Colonic mucosa (tissue), 4 donors: ENCODE data around the gene MMADHC. TPM values are rescaled to one million over a fixed set of nuclear protein-coding genes. Genes with fewer than 3 reads are reported as not detected.

ENCODE experiments used
- DNase-seq: peaks from one replicate; pipeline ENCODE4 v3.0.0-alpha.2; 2020
- H3K27ac ChIP-seq: fragments of 200-600 bp; one replicate; pipeline ENCODE4 v1.8.0; 2021
- H3K27me3 ChIP-seq: fragments of 200-600 bp; one replicate; pipeline ENCODE4 v1.8.0; 2021
- H3K36me3 ChIP-seq: fragments of 200-600 bp; one replicate; pipeline ENCODE4 v1.8.0; 2021
- H3K4me1 ChIP-seq: fragments of 200-600 bp; one replicate; pipeline ENCODE4 v1.8.0; 2021; ENCODE audit warnings: mild to moderate bottlenecking
- H3K4me3 ChIP-seq: fragments of 200-600 bp; one replicate; pipeline ENCODE4 v1.8.0; 2021
- H3K9ac ChIP-seq, 2 donors: one replicate each; pipeline ENCODE4 v1.7.0; 2013; ENCODE audit warnings: control low read depth in 2 of 2, low read depth in 2 of 2, low read length in 2 of 2
- H3K9me3 ChIP-seq: fragments of 200-600 bp; one replicate; pipeline ENCODE4 v1.8.0; 2021
- CTCF ChIP-seq: fragments of 200-600 bp; IDR thresholded peaks from one replicate; pipeline ENCODE4 v1.8.0; 2022; ENCODE audit warnings: antibody characterized with exemption, mild to moderate bottlenecking
- intact Hi-C: fragments of 100-400 bp; cut with DNase I; formaldehyde crosslinking; loops from one replicate; pipeline ENCODE4 v1.14.1; 2022
- total RNA-seq, 2 donors: library from RNA; stranded (reverse); fragmentation: NEBNext Ultra II Directional in 1 of 2; extraction: Animal tissue kit (Norgen Biotek cat#: 25700) in 1 of 2; gene quantifications; one replicate each; pipeline ENCODE4 v1.2.1, GENCODE V29; 2021
- donor health status: healthy.
- donor health status: DM: no; HTN: no; CAD: no.
- donor health status: DM: no; HTN: no; CAD: no.

Gene MMADHC
- total RNA-seq, 2 donors from 2014 or later = 110 to 127 TPM

DNA sequence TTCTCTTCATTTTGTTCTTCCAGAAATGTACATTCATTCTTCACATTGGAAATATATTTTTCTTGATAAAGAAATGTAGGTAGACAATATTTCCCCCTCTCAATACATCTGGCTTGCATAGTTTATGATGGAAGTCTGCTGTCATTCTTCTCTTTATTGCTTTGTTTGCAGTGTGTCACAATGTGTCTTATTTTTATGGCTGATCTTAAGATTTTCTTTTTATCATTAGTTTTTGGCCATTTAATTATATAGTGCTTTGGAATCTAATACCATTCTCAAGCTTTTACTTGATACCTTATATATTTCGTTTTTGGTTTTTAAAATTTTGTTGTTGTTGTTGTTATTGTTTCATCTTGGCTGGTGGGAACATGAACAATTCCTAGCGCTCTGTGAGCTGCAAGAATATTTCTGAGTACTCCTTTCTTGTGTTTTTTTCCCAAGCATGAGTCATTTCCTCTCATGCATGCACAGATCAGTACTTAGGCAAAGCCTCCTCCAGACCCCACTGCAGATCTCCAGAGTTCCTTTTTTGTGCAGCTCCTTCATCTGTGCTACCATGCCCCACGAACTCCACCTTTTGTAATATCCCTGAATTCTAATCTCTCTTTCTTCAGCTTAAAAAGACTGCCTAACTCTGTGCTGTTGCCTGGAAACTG is 13.7 kb upstream of the MMADHC start:
- no peak for TF ChIP-seq CTCF
- Histone ChIP-seq H3K27me3 (no peaks in the 10 kb centered on the region), H3K27ac (no peak overlapping the region), H3K4me1 (no peaks in the 10 kb centered on the region), H3K9ac (no peak overlapping the region), H3K4me3 (no peak overlapping the region), H3K9me3 (no peaks in the 10 kb centered on the region), H3K36me3 (no peaks in the 10 kb centered on the region)
- DNase-seq = no peak
- intact Hi-C loops = no loop called here

DNA sequence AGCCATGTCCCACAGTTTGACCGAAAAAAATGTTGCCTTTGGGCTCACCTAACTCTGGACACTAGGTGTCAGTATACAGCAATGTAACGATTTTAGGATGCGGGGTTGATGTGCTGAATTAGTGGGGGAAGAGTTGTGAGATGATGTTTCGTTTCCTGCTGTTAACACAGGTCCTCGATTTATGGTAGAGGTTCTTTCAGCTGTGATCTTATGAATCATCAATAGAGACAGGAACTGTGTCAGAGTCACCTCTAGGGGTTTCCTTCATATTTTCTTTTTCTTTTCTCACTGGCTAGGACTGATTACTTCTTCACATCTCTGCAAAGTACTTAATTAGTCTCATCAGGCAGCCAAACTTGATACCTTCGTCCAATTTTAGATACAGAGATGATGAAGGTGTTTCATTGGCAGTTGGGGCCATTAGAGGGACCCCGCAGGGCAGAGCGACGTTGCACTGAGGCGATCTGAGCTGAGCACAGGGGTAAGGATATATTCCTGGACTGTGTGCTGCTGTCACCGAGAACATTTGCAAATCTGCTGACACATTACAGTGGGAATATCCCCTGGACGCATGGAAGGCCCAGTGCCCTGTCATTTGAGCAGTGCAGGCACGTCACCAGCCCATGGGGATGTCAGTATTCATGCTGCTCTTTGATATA is 10.2 kb upstream of the MMADHC start:
- H3K27ac ChIP-seq = no peak overlapping the region
- TF ChIP-seq CTCF = peak; percentile 60

DNA sequence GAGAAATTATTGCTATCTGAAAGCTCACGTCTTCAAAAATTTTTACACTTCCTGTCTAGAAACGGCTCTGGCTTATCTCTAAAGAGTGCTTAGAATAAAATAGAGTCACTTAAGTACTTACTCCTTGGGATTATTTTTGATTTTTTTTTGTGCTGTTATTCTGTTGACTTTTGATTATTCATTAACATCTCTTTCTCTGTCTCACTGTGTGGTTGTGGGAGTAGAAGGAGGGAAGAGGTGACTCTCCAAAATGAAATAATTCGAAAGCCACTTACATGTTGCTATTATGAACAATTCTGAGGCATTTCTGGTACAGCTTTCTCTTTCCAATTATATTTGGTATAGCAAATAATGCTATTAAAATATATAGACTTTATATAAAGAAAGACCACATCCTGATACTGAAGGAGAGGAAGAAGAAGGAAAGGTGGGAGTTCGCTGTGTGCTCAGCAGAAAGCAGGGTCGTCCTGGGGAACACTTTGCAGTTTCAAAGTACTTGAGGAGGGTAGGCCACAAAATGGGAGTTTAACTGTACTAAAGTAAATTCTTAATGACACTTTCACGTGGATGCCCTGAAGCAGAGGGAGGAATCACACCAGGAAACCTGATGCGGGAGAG is 9.6 kb upstream of the MMADHC start:
- TF ChIP-seq CTCF = no peak
- Histone ChIP-seq H3K4me1 (no peaks in the 10 kb centered on the region), H3K36me3 (no peaks in the 10 kb centered on the region), H3K27ac (no peak overlapping the region), H3K27me3 (no peaks in the 10 kb centered on the region), H3K9me3 (no peaks in the 10 kb centered on the region), H3K9ac (no peak overlapping the region), H3K4me3 (no peak overlapping the region)
- intact Hi-C loops = loop anchor here (5.0 to 10.0 kb wide), 4 partner anchors 118 to 1638 kb away; partner anchors contain the start of gene RND3
- DNase-seq = no peak

More for the DNA sequence above, 10.2 kb upstream of the MMADHC start:
- Histone ChIP-seq H3K27me3 (no peaks in the 10 kb centered on the region), H3K9me3 (no peaks in the 10 kb centered on the region), H3K4me1 (no peaks in the 10 kb centered on the region), H3K9ac (peak overlapping the region in 1 of 2 donors; percentile 18), H3K4me3 (no peak overlapping the region), H3K36me3 (no peaks in the 10 kb centered on the region)
- DNase-seq = peak; percentile 56
- intact Hi-C loops = loop anchor here (5.0 to 10.0 kb wide), 4 partner anchors 117 to 1637 kb away; partner anchors contain the start of gene RND3

DNA sequence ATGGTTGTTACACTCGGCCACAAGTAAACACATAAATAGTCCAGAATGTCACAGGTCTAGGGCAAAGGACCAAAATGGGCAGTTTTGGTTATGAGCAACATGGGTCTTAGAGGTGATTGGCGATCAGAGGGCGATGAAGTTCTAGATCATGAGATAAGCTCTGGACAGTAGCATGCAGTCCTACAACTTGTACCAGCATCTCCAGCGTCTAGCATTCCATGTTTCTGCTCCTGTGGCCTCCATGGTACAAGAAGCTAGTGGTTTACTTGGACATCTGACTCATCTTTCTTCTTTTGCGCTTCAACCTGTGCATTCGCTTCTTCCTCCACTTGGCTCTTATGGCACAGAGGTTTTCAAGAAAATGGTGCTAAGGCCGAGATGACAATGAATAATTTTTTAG is 8.9 kb upstream of the MMADHC start:
- no peak overlapping the region for H3K27ac ChIP-seq
- no peak overlapping the region for H3K4me3 ChIP-seq
- TF ChIP-seq CTCF = no peak
- intact Hi-C loops = loop anchor here (5.0 to 10.0 kb wide), 4 partner anchors 118 to 1638 kb away; partner anchors contain the start of gene RND3
- no peaks in the 10 kb centered on the region for H3K36me3 ChIP-seq
- no peaks in the 10 kb centered on the region for H3K9me3 ChIP-seq
- H3K9ac ChIP-seq = no peak overlapping the region
- DNase-seq = no peak
- H3K4me1 ChIP-seq = no peaks in the 10 kb centered on the region
- no peaks in the 10 kb centered on the region for H3K27me3 ChIP-seq

- no peaks in the 10 kb centered on the region for H3K27me3 ChIP-seq
- no peak overlapping the region for H3K4me3 ChIP-seq
- no peaks in the 10 kb centered on the region for H3K36me3 ChIP-seq
- intact Hi-C loops = loop anchor here (5.0 to 10.0 kb wide), 4 partner anchors 119 to 1639 kb away; partner anchors contain the start of gene RND3
- no peak overlapping the region for H3K27ac ChIP-seq
- H3K4me1 ChIP-seq = no peaks in the 10 kb centered on the region
- H3K9ac ChIP-seq = no peak overlapping the region
- H3K9me3 ChIP-seq = no peaks in the 10 kb centered on the region
- no peak for DNase-seq
- no peak for TF ChIP-seq CTCF
Observed at GRCh38 chr2:149595056-149595963, 7.7 kb upstream of the MMADHC start.
